ENCODE results near the gene PYY. TPM values are rescaled to one million over a fixed set of nuclear protein-coding genes. Genes with fewer than 3 reads are reported as not detected.
A peak's percentile ranks its signal among the peaks of the same experiment; 100 is the strongest.
"Not testable (repeated sequence)": the region's sequence is repeated elsewhere in the genome, so short reads cannot be mapped to it uniquely, and the experiment has no call there.

PYY gene
- 0.36 TPM in 1 of 2 replicates, not detected in the other for total RNA-seq

DNA sequence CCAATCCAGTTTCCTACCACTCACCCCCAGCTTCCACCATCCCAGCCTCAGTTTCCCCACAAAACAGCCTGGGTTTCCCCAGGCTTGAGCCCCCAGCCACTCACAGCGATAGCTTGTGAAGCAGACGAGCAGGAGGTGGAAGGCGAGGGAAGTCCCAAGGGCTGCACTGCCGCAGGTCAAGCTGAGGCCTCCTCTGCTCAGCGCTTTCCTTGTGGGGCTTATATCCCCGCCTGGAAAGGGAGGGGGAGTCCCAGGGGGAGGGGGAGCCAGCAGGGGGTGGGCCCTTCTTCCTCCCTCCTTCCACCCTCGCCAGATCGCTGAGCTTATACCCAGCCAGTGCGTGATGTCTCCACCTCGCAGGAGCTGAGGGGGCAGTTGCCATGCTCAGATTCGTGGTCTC lies at the start of gene PYY:
TSS of gene PYY (minus strand) at position 195 of the 400 bp plus-strand sequence. CDS start 457 bp downstream, outside the sequence.
- Mint-ChIP-seq H3K9me3 (no peaks in the 10 kb centered on the region), H3K4me1 (ENCODE audit: low read depth) (no peaks in the 10 kb centered on the region), H3K36me3 (ENCODE audit: low read depth) (no peaks in the 10 kb centered on the region), H3K27ac (no peak within 1 kb of the TSS), H3K27me3 (ENCODE audit: insufficient read depth) (peaks cover 32% of the 10 kb centered on the region), H3K4me3 (no peak within 1 kb of the TSS)
- no peak for DNase-seq (ENCODE audit: low spot score)
- intact Hi-C loops (cut with micrococcal nuclease) = no loop called here

GRCh38 chr17:44002141-44002848 lies 48.6 kb upstream of the PYY start:
- H3K4me1 Mint-ChIP-seq (ENCODE audit: low read depth) = peaks cover 13% of the 10 kb centered on the region
- no peak for DNase-seq (ENCODE audit: low spot score)
- H3K9me3 Mint-ChIP-seq = no peaks in the 10 kb centered on the region
- intact Hi-C loops (cut with micrococcal nuclease) = no loop called here
- H3K36me3 Mint-ChIP-seq (ENCODE audit: low read depth) = no peaks in the 10 kb centered on the region
- peaks cover 26% of the 10 kb centered on the region for H3K27me3 Mint-ChIP-seq (ENCODE audit: insufficient read depth)
- no peak overlapping the region for H3K27ac Mint-ChIP-seq
- H3K4me3 Mint-ChIP-seq = no peak overlapping the region

GRCh38 chr17:44001461-44001920 lies 47.8 kb upstream of the PYY start:
- H3K36me3 Mint-ChIP-seq (ENCODE audit: low read depth) = no peaks in the 10 kb centered on the region
- no peak overlapping the region for H3K4me3 Mint-ChIP-seq
- no peak overlapping the region for H3K27ac Mint-ChIP-seq
- no peaks in the 10 kb centered on the region for H3K9me3 Mint-ChIP-seq
- DNase-seq (ENCODE audit: low spot score) = no peak
- intact Hi-C loops (cut with micrococcal nuclease) = no loop called here
- H3K27me3 Mint-ChIP-seq (ENCODE audit: insufficient read depth) = peaks cover 23% of the 10 kb centered on the region
- peaks cover 6% of the 10 kb centered on the region for H3K4me1 Mint-ChIP-seq (ENCODE audit: low read depth)

GRCh38 chr17:44000871-44001460 lies 47.2 kb upstream of the PYY start:
- H3K4me1 Mint-ChIP-seq (ENCODE audit: low read depth) = peaks cover 1% of the 10 kb centered on the region
- no peak for DNase-seq (ENCODE audit: low spot score)
- no peak overlapping the region for H3K27ac Mint-ChIP-seq
- intact Hi-C loops (cut with micrococcal nuclease) = no loop called here
- no peak overlapping the region for H3K4me3 Mint-ChIP-seq
- peaks cover 17% of the 10 kb centered on the region for H3K27me3 Mint-ChIP-seq (ENCODE audit: insufficient read depth)
- no peaks in the 10 kb centered on the region for H3K9me3 Mint-ChIP-seq
- H3K36me3 Mint-ChIP-seq (ENCODE audit: low read depth) = no peaks in the 10 kb centered on the region

- no peak for DNase-seq (ENCODE audit: low spot score)
- intact Hi-C loops (cut with micrococcal nuclease) = no loop called here
- H3K27ac Mint-ChIP-seq = no peak overlapping the region
- H3K4me1 Mint-ChIP-seq (ENCODE audit: low read depth) = no peaks in the 10 kb centered on the region
- no peaks in the 10 kb centered on the region for H3K9me3 Mint-ChIP-seq
- no peaks in the 10 kb centered on the region for H3K36me3 Mint-ChIP-seq (ENCODE audit: low read depth)
- no peak overlapping the region for H3K4me3 Mint-ChIP-seq
- peaks cover 21% of the 10 kb centered on the region for H3K27me3 Mint-ChIP-seq (ENCODE audit: insufficient read depth)
Measured at GRCh38 chr17:44000141-44000860, 46.6 kb upstream of the PYY start.

DNA sequence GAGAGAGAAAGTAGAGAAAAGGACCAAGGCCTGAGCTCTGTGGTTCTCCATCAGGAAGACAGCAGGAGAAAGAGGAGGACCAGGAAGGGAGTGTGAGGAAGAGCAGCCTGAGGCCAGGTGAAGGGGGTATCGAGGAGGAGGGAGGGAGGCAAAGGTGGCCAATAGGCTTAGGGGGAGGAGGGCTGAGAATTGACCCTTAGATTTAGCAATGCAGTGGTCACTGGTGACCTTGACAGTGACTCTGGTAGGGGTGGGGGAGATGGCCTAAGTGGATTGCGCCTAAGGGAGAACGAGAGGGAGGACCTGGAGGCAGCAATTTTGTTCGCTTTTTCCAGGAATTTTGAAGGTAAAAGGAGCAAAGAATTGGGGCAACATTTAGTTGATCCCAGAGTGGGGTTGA lies 45.3 kb upstream of the PYY start:
- peaks cover 25% of the 10 kb centered on the region for H3K27me3 Mint-ChIP-seq (ENCODE audit: insufficient read depth)
- no peaks in the 10 kb centered on the region for H3K4me1 Mint-ChIP-seq (ENCODE audit: low read depth)
- DNase-seq (ENCODE audit: low spot score) = no peak
- no peaks in the 10 kb centered on the region for H3K36me3 Mint-ChIP-seq (ENCODE audit: low read depth)
- intact Hi-C loops (cut with micrococcal nuclease) = no loop called here
- no peak overlapping the region for H3K4me3 Mint-ChIP-seq
- H3K27ac Mint-ChIP-seq = no peak overlapping the region
- H3K9me3 Mint-ChIP-seq = no peaks in the 10 kb centered on the region

GRCh38 chr17:43998552-43998951 lies 44.8 kb upstream of the PYY start:
- H3K4me3 Mint-ChIP-seq = no peak overlapping the region
- H3K27ac Mint-ChIP-seq = no peak overlapping the region
- intact Hi-C loops (cut with micrococcal nuclease) = no loop called here
- no peaks in the 10 kb centered on the region for H3K36me3 Mint-ChIP-seq (ENCODE audit: low read depth)
- DNase-seq (ENCODE audit: low spot score) = no peak
- H3K4me1 Mint-ChIP-seq (ENCODE audit: low read depth) = no peaks in the 10 kb centered on the region
- no peaks in the 10 kb centered on the region for H3K9me3 Mint-ChIP-seq
- H3K27me3 Mint-ChIP-seq (ENCODE audit: insufficient read depth) = peaks cover 22% of the 10 kb centered on the region

DNA sequence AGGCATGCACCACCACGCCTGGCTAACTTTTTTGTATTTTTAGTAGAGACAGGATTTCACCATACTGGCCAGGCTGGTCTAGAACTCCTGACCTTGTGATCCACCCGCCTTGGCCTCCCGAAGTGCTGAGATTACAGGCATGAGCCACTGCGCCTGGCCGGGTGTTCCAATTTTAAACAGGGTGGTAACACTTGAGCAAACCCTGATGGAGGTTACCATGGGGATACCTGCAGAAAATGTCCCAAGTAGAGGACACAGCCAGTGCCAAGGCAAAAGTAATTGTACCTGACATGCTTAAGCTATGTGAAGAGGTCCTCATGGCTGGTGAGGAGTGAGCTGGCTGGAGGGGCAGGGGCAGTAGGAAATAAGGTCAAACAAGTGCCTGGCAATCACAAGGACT lies 43.4 kb upstream of the PYY start:
- H3K9me3 Mint-ChIP-seq; H3K4me3 Mint-ChIP-seq; intact Hi-C loops (cut with micrococcal nuclease): not testable (repeated sequence)

DNA sequence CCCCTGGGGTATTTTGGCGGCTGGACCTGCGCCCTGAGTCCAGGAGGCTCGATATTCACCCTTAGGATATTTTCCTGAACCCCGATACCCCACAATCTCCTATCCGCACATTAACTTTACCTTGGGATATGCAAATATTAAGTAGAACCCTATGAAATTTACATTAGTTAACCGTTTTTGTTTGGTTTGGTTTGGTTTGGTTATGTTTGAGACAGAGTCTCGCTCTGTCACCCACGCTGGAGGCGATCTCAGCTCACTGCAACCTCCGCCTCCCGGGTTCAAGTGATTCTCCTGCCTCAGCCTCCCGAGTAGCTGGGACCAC lies 41.4 kb upstream of the PYY start:
- Mint-ChIP-seq H3K4me3 (no peak overlapping the region), H3K27ac (no peak overlapping the region), H3K4me1 (ENCODE audit: low read depth) (no peaks in the 10 kb centered on the region), H3K27me3 (ENCODE audit: insufficient read depth) (peaks cover 28% of the 10 kb centered on the region), H3K9me3 (no peaks in the 10 kb centered on the region), H3K36me3 (ENCODE audit: low read depth) (no peaks in the 10 kb centered on the region)
- DNase-seq (ENCODE audit: low spot score) = no peak
- intact Hi-C loops (cut with micrococcal nuclease) = loop anchor here (1.0 kb wide), 4 partner anchors 46 to 117 kb away; no protein-coding TSS in a partner anchor

More for the DNA sequence above, 43.4 kb upstream of the PYY start:
- H3K36me3 Mint-ChIP-seq (ENCODE audit: low read depth); H3K27ac Mint-ChIP-seq; DNase-seq (ENCODE audit: low spot score); H3K4me1 Mint-ChIP-seq (ENCODE audit: low read depth): not testable (repeated sequence)
- H3K27me3 Mint-ChIP-seq (ENCODE audit: insufficient read depth) = peaks cover 28% of the 10 kb centered on the region

GRCh38 chr17:43994272-43995149 lies 40.8 kb upstream of the PYY start:
- no peak overlapping the region for H3K27ac Mint-ChIP-seq
- DNase-seq (ENCODE audit: low spot score) = peak; percentile 55
- H3K36me3 Mint-ChIP-seq (ENCODE audit: low read depth) = no peaks in the 10 kb centered on the region
- peaks cover 28% of the 10 kb centered on the region for H3K27me3 Mint-ChIP-seq (ENCODE audit: insufficient read depth)
- H3K9me3 Mint-ChIP-seq = no peaks in the 10 kb centered on the region
- no peaks in the 10 kb centered on the region for H3K4me1 Mint-ChIP-seq (ENCODE audit: low read depth)
- intact Hi-C loops (cut with micrococcal nuclease) = loop anchor here (1.0 kb wide), 4 partner anchors 47 to 116 kb away; no protein-coding TSS in a partner anchor
- H3K4me3 Mint-ChIP-seq = no peak overlapping the region

DNA sequence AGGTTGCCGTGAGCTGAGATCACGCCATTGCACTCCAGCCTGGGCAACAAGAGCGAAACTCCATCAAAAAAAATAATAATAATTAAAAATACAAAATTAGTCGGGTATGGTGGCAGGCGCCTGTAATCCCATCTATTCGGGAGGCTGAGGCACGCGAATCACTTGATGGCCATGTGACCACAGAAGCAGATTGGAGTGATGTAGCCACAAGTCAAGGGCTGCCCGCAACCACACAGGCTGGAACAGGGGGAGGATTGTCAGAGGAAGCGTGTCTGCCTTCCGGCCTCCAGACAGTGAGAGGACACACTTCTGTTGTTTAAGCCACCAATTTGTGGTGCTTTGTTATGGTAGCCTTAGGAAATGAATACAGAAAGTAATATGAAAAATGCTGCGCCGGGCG lies 38.9 kb upstream of the PYY start:
- intact Hi-C loops (cut with micrococcal nuclease) = no loop called here
- DNase-seq (ENCODE audit: low spot score) = no peak
- Mint-ChIP-seq H3K27ac (no peak overlapping the region), H3K27me3 (ENCODE audit: insufficient read depth) (peaks cover 29% of the 10 kb centered on the region), H3K36me3 (ENCODE audit: low read depth) (no peaks in the 10 kb centered on the region), H3K4me3 (no peak overlapping the region), H3K4me1 (ENCODE audit: low read depth) (no peaks in the 10 kb centered on the region), H3K9me3 (no peaks in the 10 kb centered on the region)

- intact Hi-C loops (cut with micrococcal nuclease) = no loop called here
- Mint-ChIP-seq H3K27ac (no peak overlapping the region), H3K27me3 (ENCODE audit: insufficient read depth) (peaks cover 48% of the 10 kb centered on the region), H3K36me3 (ENCODE audit: low read depth) (no peaks in the 10 kb centered on the region), H3K4me1 (ENCODE audit: low read depth) (no peaks in the 10 kb centered on the region), H3K9me3 (no peaks in the 10 kb centered on the region), H3K4me3 (no peak overlapping the region)
- no peak for DNase-seq (ENCODE audit: low spot score)
Measured at GRCh38 chr17:43988301-43988700, 34.6 kb upstream of the PYY start.
